ENCODE measurements around the gene MPL.
"Not testable (repeated sequence)": the region's sequence is repeated elsewhere in the genome, so short reads cannot be mapped to it uniquely, and the experiment has no call there.

Gene MPL

GRCh38 chr1:43352881-43353280, 15.3 kb downstream of the MPL start:
- DNase-seq (ENCODE audit: low read depth in 2 of 2, low spot score in 1 of 2): no peak

GRCh38 chr1:43354471-43354870, 16.9 kb downstream of the MPL start:
- DNase-seq (ENCODE audit: low read depth in 2 of 2, low spot score in 1 of 2): no peak

GRCh38 chr1:43354936-43355335, 17.3 kb downstream of the MPL start:
- DNase-seq (ENCODE audit: low read depth in 2 of 2, low spot score in 1 of 2): no peak

- no peak for DNase-seq (ENCODE audit: low read depth in 2 of 2, low spot score in 1 of 2)
Observed at GRCh38 chr1:43357251-43357650, 19.6 kb downstream of the MPL start.

- no peak for DNase-seq (ENCODE audit: low read depth in 2 of 2, low spot score in 1 of 2)
Observed at GRCh38 chr1:43358121-43358745, 20.6 kb downstream of the MPL start.

GRCh38 chr1:43358746-43359693, 21.4 kb downstream of the MPL start, which contains the start of gene CDC20:
Gene CDC20 (plus strand): TSS chr1:43358981. CDS start chr1:43359216, 235 bp downstream.
- DNase-seq (ENCODE audit: low read depth in 2 of 2, low spot score in 1 of 2): peak; percentile 95 to 96

- DNase-seq (ENCODE audit: low read depth in 2 of 2, low spot score in 1 of 2): no peak
Observed at GRCh38 chr1:43359696-43360095, 22.1 kb downstream of the MPL start.

GRCh38 chr1:43360616-43361015, 23.0 kb downstream of the MPL start:
- no peak for DNase-seq (ENCODE audit: low read depth in 2 of 2, low spot score in 1 of 2)

- DNase-seq (ENCODE audit: low read depth in 2 of 2, low spot score in 1 of 2): no peak
Observed at GRCh38 chr1:43363283-43363934, 25.8 kb downstream of the MPL start.

GRCh38 chr1:43363935-43364525, 26.4 kb downstream of the MPL start:
- DNase-seq (ENCODE audit: low read depth in 2 of 2, low spot score in 1 of 2): no peak

GRCh38 chr1:43365678-43366077, 28.1 kb downstream of the MPL start:
- DNase-seq (ENCODE audit: low read depth in 2 of 2, low spot score in 1 of 2): no peak

GRCh38 chr1:43366179-43366578, 28.6 kb downstream of the MPL start:
- no peak for DNase-seq (ENCODE audit: low read depth in 2 of 2, low spot score in 1 of 2)

- DNase-seq (ENCODE audit: low read depth in 2 of 2, low spot score in 1 of 2): no peak
Observed at GRCh38 chr1:43366601-43367025, 29.0 kb downstream of the MPL start.

- peak in 1 of 2 donors; percentile 7 for DNase-seq (ENCODE audit: low read depth in 2 of 2, low spot score in 1 of 2)
Observed at GRCh38 chr1:43367026-43367903, 29.6 kb downstream of the MPL start.

GRCh38 chr1:43367904-43368645, 30.5 kb downstream of the MPL start, which contains the start of gene ELOVL1:
Gene ELOVL1 (minus strand): TSS chr1:43368011. CDS start chr1:43365609, 2,402 bp downstream.
- DNase-seq (ENCODE audit: low read depth in 2 of 2, low spot score in 1 of 2): peak; percentile 68 to 77

GRCh38 chr1:43368646-43369020, 31.0 kb downstream of the MPL start:
- no peak for DNase-seq (ENCODE audit: low read depth in 2 of 2, low spot score in 1 of 2)

- DNase-seq (ENCODE audit: low read depth in 2 of 2, low spot score in 1 of 2): not testable (repeated sequence)
Observed at GRCh38 chr1:43369779-43370178, 32.2 kb downstream of the MPL start.

GRCh38 chr1:43370564-43370963, 32.9 kb downstream of the MPL start:
- DNase-seq (ENCODE audit: low read depth in 2 of 2, low spot score in 1 of 2): no peak

GRCh38 chr1:43372172-43372571, 34.6 kb downstream of the MPL start:
- no peak for DNase-seq (ENCODE audit: low read depth in 2 of 2, low spot score in 1 of 2)

Data from stimulated activated CD8-positive, alpha-beta memory T cell treated with anti-CD3 and anti-CD28 coated beads, Interleukin-4, amount 100 ng/mL, for 1 hour (primary cell).